ENCODE data around the gene RASSF5. TPM values are rescaled to one million over a fixed set of nuclear protein-coding genes. Genes with fewer than 3 reads are reported as not detected.

RASSF5 gene
- total and polyA plus RNA-seq, 2 of the 13 experiments (the other 11 are each of a cell fraction or from before 2014, with no cell fraction given) = 0.18 to 0.40 TPM

GRCh38 chr1:206612129-206612876, 105.0 kb downstream of the RASSF5 start, which contains the start of gene EIF2D (continued):
- peak; percentile 93 for TF ChIP-seq THAP11 (CRISPR knock-in tag; IDR thresholded peaks at IDR 0.05)
- TF ChIP-seq CAMTA2 (CRISPR knock-in tag; IDR thresholded peaks at IDR 0.05; ENCODE audit: borderline replicate concordance) = peak; percentile 50; the same call in 1 of the 2 replicates
- peak in 1 of 2 experiments; percentile 81; a peak in 2 of 4 replicates for TF ChIP-seq REST (IDR thresholded peaks at IDR 0.05; ENCODE audit: borderline replicate concordance in 1 of 2, low read depth in 1 of 2, low read length in 2 of 2)
- TF ChIP-seq CCDC6 (CRISPR knock-in tag; IDR thresholded peaks at IDR 0.05) = peak; percentile 62; the same call in 1 of the 2 replicates
- no peak for TF ChIP-seq SRSF9 (IDR thresholded peaks at IDR 0.05; ENCODE audit: borderline replicate concordance, insufficient read depth, low read depth, low read length, poor library complexity, severe bottlenecking)
- peak; percentile 99 for TF ChIP-seq KDM5A (IDR thresholded peaks at IDR 0.05; ENCODE audit: borderline replicate concordance, low read length)
- TF ChIP-seq ZNF775 (CRISPR knock-in tag; IDR thresholded peaks at IDR 0.05; ENCODE audit: borderline replicate concordance) = no peak
- no peak for TF ChIP-seq ZBTB8A (CRISPR knock-in tag; IDR thresholded peaks at IDR 0.05; ENCODE audit: borderline replicate concordance, low read depth)
- no peak for TF ChIP-seq RBAK (CRISPR knock-in tag; IDR thresholded peaks at IDR 0.05)
- TF ChIP-seq PITX1 (CRISPR knock-in tag; IDR thresholded peaks at IDR 0.05) = peak; percentile 82
- TF ChIP-seq ARID2 (CRISPR knock-in tag; IDR thresholded peaks at IDR 0.05; ENCODE audit: borderline replicate concordance) = peak; percentile 47; the same call in 1 of the 2 replicates
- TF ChIP-seq ZFP41 (CRISPR knock-in tag; IDR thresholded peaks at IDR 0.05; ENCODE audit: borderline replicate concordance) = no peak
- peak; percentile 51; the same call in 1 of the 2 replicates for TF ChIP-seq TBX3 (IDR thresholded peaks at IDR 0.05; ENCODE audit: borderline replicate concordance)
- TF ChIP-seq DNMT1 (CRISPR knock-in tag; IDR thresholded peaks at IDR 0.05) = no peak; the same call in none of the 2 replicates
- peak; percentile 67; the same call in 1 of the 2 replicates for TF ChIP-seq ZNF101 (CRISPR knock-in tag; IDR thresholded peaks at IDR 0.05; ENCODE audit: borderline replicate concordance, low read depth)
- peak; percentile 98 for TF ChIP-seq YEATS2 (CRISPR knock-in tag; IDR thresholded peaks at IDR 0.05; ENCODE audit: borderline replicate concordance)
- peak; percentile 78 for TF ChIP-seq ZNF24 (IDR thresholded peaks at IDR 0.05)
- TF ChIP-seq SOX5 (CRISPR knock-in tag; IDR thresholded peaks at IDR 0.05; ENCODE audit: borderline replicate concordance) = peak; percentile 67; the same call in 1 of the 2 replicates
- peak; percentile 79; the same call in 1 of the 2 replicates for TF ChIP-seq ZNF670 (CRISPR knock-in tag; IDR thresholded peaks at IDR 0.05; ENCODE audit: borderline replicate concordance)
- peak; percentile 93 for TF ChIP-seq MEIS1 (CRISPR knock-in tag; IDR thresholded peaks at IDR 0.05; ENCODE audit: borderline replicate concordance)
- peak; percentile 68; the same call in 1 of the 2 replicates for TF ChIP-seq ZNF576 (CRISPR knock-in tag; IDR thresholded peaks at IDR 0.05)
- TF ChIP-seq KDM5B (CRISPR knock-in tag; IDR thresholded peaks at IDR 0.05; ENCODE audit: borderline replicate concordance) = peak; percentile 93
- peak; percentile 90; the same call in 1 of the 2 replicates for TF ChIP-seq ATAD3A (CRISPR knock-in tag; IDR thresholded peaks at IDR 0.05)
- no peak for TF ChIP-seq TCF12 (IDR thresholded peaks at IDR 0.05)
- TF ChIP-seq TCF12 (CRISPR knock-in tag; IDR thresholded peaks at IDR 0.05) = peak; percentile 88
- peak; percentile 77 for TF ChIP-seq HNRNPLL (IDR thresholded peaks at IDR 0.05; ENCODE audit: low read depth, low read length, poor library complexity, severe bottlenecking)
- no peak for TF ChIP-seq NFE2L2 (IDR thresholded peaks at IDR 0.05; ENCODE audit: low read length)
